GM19023 (cell line): ENCODE data around the gene ACYP2.

Experiments
- ATAC-seq: cut with Tn5 transposase; IDR thresholded peaks from one replicate; pipeline ENCODE4 v1.9.1; 2021; ENCODE audit warnings: mild to moderate bottlenecking, moderate library complexity; ENCODE audit not compliant: unreplicated experiment

ACYP2 gene

DNA sequence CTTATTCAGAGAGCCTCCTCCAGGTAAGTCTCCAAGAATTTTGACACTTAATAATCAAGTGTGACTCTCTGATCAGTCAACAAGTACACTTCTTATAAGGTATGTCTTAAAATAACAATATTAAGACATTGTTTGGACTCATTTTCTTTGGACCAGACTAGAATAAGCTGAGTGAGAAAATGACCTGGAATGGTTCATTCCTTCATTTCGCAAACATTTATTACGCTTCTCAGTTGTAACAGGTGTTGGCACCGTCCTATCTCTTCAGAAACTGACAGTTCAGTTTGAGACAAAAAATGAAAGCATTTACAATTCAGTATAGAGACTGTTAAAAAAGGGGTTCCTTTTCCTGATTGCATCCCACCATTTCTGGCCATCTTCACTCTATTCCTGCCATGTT, 94.0 kb downstream of the ACYP2 start:
- no peak for ATAC-seq

DNA sequence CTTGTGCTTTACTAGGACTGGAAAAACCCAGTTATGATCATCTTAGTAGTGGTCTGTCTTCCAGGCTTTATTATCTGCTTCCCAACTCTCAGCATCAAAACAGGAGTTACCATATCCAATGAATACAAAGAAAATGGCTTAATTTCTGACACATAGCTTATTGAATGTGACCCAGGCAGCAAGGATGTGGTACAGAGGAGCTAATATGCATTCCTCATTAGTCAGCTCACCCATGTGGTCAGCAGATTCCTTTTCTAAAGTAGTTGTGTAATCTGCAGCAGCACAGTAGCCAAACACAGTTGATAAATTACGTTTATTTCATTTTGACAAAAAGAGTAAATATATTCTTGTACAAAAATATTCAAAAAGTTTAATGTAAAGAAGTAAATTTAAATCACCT, 97.0 kb downstream of the ACYP2 start:
- ATAC-seq: no peak

DNA sequence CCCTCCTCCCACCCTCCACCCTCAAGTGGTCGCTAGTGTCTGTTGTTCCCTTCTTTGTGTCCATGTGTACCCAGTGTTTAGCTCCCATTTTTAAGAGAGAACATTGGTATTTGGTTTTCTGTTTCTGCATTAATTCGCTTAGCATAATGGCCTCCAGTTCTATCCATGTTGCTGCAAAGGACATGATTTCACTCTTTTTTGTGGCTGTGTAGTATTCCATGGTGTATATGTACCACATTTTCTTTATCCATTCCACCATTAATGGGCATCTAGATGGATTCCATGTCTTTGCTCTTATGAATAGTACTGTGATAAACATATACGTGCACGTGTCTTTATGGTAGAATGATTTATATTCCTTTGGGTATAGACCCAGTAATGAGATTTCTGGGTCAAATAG, 97.7 kb downstream of the ACYP2 start:
- ATAC-seq: no peak

DNA sequence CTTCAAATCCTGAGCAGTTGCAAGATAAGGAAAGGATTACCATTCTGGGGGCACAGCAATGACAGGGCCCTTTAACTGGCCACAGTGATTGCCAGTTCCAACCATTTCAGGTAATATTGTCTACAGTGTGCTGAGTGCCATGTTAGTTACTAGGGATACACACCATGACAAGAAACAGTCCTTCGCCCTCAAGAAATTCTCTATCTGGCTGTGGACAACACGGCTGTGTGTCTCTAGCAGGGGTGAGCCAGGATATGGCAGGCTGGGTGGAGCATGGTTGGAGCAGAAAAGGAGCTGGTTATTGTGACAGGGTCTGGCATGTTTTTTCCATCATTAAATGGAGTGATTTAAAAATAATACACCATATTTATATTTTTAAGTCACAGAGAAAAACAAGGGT, 109.6 kb downstream of the ACYP2 start:
- no peak for ATAC-seq

DNA sequence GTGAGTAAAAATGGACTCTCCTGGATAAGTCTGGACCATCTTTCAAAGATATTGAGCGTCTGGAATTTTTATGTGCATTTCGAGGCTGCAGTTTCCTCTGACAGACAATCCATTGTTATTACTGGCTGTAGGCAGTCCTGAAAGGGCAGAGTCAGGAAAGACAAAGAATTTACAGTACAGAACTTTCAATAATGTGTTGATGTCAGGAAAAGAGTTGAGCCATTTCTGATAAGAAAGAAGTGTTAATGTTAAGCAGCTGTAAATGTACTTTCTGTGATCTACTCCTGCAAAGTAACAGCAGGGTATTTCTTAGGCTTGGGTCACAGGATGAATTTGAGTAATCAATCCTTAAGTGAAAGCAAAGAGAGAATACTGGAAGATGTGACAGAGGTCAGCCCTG, 110.8 kb downstream of the ACYP2 start:
- ATAC-seq: no peak

DNA sequence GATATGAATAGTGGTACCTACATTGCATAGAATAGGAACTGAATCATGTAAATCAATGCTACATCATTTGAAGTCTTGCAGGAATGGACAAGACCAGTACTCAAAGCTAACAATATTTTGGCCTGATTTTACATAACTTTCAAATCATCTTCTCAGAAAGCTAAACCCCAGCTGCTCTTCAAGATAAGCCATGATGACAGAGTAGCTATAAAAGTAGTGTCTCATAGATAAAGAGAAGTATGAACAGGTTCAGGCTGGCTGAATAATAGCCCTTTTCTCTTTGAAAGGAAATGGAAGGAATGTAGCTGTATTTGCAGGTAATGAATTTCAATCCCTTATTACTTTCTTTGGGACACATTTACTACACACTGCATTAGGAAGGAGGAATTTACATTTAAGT, 112.4 kb downstream of the ACYP2 start:
- ATAC-seq: no peak

DNA sequence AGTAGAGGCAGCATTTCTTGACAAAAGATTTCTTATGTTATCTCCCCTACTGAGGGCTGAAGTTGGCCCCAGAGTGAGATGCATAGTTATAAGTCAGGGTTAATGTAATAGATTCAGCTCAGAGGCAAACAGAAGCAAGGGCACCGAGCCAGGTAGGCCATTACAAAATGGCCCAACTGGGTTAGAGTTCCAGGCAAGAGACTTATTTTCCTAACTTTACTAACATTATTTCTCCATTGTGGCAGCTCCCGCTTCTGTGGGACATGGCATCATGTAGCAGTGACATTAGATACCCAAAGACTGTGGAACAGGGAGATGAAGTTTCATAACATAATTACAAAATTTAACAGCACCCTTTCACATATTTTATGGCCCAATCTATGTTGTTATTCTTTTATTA, 113.5 kb downstream of the ACYP2 start:
- ATAC-seq: no peak

DNA sequence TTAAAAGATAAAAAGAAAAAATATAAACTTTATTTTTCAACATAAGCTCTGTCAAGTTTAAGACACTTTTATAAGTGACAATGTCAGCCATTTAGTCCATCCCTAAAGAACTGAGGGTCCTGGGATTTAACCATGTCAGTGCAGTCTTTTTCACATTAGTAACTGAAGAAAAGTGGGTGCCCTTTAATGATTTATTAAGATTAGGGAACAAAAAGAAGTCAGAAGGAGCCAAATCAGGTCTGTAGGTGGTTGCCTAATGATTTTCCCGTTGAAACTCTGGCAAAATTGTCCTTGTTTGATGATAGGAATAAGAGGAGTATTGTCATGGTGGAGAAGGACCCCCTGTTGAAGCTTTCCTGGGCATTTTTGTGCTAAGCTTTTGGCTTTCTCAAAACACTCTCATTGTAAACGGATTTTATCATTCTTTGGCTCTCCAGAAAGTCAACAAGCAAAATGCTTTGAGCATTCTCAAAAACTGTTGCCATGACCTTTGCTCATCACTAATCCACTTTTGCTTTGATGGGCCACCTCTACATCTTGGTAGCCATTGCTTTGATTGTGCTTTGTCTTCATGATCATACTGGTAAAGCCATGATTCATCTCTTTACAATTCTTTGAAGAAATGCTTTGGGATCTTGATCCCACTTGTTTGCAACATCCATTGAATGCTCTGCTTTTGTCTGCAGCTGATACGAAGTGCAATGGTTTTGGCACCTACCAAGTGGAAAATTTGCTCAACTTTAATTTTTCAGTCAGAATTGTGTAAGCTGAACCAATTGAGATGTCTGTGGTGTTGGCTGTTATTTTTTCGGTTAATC, 118.6 kb downstream of the ACYP2 start:
- ATAC-seq: no peak

DNA sequence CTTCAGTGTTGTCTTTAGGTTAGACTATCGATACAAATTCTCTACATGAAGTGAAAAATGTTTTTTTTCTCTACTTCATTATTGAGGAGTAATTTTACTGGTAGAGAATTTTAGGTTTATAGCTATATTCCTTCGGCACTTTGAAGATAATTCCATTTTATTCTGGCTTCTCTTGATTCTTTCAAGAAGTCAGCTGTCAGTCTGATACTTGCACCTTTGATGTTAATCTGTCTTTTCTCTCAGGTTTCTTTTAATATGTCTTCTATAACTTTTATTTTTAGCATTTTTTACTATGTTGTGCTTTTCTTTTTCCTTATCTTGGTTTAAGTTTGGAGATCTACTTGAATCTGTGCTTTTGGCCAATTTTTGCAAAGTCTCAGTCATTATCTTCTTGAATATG, 122.0 kb downstream of the ACYP2 start:
- no peak for ATAC-seq

DNA sequence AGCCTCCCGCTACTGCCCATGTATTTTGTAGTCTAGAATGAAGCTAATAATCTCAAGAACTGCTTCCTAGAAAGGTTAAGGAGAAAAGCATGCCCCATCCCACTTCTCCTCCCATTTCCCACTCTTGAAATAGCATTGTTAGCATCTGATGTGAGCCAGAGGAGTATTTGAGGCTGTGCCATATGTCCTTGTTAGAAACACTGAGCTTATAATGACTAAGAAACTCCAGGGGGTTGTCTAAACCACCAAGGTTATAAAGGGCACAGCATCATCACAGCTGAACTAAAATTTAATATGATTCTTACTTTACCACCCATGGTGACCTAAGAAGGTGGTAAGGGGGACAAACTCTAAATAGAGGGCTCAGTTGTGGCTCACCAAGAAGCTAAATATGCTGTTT, 124.0 kb downstream of the ACYP2 start:
- ATAC-seq: no peak

DNA sequence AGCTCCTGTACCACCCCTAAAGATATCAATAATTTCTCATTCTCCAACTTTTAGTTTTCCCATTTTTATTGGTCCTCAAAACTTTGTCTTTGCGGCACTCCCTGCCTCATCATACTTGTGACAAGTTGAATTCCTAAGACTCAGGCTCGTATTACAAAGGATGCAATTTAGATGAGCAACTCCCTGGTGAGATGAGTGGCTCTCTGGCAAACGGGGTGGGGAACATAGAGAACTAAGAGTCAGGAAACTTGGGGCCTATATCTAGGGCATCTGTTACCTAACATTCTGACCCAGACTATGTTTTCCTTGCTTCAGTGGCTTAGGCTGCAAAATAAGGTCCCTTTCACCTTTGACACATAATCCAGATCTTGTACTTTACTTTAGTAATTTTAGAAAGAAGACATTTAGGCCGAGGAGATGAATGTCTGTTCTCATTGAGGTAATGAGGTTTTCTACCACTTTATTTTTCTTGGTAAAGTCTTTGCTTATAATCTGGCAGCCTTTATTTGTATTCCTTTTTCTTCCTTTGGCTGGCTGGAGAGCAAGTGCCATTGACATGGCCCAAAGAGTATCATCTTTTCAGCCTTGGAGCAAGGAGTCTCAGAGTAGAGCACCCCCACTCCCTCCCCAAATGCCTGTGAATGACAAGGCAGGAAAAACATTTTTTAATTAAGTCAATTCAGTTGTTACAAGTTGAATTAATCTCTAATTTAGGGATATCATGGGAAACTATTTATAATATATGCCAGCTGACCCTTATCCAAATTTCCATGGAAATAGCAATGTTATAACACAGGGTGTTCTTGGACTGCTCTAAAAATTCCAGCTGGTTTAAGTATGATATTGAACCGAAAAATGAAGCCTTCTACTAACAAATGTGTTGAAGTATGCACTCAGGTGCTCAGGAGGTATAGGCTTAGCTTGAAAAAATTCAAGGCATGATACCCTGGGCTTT, 125.4 kb downstream of the ACYP2 start:
- no peak for ATAC-seq

DNA sequence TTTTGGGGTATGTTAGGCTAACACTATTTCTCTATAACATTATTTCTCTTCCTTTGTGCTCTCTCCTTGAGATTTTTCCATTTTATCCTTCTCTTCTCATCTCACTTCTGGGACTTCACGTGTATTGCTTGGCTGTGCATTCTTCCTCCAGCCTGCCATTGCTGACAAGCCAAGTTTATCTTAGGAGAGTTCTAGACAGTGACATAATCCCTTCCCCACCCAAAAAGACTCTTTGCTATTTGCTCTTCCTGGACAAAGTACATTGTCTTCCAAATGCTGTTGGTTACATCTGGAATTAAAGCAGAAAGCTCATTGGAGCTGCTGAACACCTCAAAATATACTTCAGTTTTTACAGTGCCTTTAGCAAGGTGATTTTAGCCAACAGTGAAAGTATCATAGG, 131.7 kb downstream of the ACYP2 start:
- ATAC-seq: no peak

DNA sequence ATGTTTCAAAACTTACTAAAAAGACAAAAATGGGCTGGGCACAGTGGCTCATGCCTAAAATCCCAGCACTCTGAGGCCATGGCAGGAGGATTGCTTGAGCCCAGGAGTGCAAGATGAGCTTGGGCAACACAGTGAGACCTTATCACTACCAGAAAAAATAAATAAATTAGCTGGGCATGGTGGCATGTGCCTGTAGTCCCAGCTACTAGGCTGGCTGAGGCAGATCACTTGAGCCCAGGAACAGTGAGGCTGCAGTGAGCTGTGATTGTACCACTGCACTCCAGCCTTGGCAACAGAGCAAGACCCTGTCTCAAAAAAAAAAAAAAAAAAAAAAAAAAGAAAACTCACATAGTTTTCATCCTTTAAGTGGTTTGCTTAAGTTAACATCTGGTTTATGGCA, 134.2 kb downstream of the ACYP2 start:
- no peak for ATAC-seq

DNA sequence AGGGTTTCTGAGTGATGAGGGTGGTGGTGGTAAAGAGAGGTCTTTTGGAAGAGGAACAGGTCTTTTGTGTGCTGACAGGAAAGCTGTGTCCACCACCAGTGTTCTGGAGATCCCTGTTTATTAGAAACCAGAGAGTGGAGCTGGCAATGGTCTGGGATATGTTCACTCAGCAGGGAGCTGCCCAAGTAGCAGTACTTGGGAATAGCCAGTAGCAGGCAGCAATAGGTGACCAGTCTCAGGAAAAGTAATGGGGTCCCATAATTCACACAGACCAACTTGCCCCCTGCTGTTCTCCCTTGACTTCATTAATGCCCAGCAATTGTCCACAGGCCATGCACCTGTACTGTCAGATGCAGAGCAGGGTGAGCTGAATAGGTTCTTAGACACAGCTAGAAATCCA, 138.8 kb downstream of the ACYP2 start:
- no peak for ATAC-seq

DNA sequence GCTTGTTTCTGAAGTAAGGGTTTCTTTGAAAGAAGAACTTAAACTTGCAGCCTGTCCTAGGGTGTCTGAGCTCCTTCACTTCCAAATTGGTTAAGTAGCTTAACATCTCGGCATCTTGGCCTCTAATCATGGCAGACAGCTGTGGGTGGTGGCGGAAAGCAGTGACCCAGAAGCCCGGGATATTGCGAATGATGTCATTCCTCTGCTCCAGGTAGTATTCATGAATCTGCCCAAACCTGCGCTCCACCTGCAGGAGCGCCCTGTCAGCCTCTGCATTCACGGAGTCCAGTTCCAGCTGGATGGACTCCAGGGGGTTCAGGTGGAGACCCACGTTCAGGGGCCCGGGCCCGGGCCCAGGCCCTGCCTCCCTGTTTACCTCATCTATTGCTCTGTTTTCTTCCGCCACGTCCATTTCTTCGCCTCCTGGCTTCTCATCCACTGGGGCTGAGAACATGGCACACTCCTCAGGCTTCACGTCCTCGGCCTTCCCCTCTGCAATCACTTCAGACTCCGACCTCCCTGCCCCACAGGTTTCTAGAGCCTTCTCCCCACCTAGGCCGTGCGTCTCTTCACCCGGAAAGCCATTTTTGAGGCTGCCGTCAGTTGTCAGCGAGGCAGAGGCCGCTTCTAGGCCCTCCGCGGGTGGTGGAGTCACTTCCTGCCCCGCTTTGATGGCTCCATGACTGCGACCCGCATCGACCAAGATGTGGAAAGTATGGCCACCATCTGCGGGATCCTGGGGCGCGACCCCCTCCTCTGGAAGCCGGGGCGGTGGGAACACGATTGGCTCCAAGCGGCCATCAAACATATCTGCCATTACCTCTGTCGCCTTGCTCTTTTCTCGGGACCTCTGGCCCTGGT, 140.0 kb downstream of the ACYP2 start:
- no peak for ATAC-seq

DNA sequence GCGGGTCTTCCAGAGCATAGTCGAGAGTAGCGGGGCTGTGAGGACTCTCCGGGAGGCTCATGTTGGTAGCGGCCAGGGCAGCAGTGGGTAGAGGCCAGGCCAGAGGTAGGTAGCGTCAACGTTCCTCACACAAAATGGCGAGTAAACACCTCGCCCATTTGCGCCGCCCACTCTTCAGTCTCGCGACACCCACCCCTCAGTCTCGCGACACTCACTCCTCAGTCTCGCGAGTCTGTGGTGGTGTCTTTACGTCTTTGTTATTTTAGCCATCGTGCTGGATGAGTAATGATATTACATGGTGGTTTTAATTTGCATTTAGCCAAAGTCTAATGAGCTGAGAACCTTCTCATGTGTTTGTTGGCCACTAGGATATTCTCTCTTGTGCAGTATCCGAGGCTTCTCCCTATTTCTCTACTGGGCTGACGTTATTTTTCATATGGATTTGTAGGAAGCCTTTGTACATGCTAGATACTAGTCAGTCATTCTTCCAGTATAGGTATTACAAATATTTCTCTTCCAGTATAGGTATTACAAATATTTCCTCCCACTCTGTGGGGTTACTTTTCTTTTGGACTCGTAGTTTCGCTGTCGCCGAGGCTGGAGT, 140.8 kb downstream of the ACYP2 start, which contains the start of gene TSPYL6:
TSS of gene TSPYL6 (minus strand) at position 139 of the 604 bp plus-strand sequence. CDS start at position 61, 78 bp downstream.
- no peak for ATAC-seq

DNA sequence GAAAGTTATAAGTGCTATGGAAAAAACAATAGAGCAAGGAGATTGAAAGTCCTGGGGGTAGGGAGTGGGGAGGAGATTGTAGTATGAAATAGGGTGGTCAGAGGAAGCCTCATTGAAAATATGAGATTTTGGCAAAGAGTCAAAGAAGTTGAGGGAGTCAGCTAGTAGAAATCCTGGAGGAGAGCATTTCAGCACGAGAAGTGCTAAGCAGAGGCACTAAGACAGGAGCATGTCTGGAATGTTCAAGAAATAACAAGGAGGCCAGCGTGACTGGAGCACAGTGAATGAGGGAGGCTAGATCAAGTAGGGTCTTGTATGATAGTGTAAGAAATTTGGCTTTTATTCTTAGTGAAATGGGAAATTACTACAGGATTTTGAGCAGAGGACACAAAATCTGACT, 142.8 kb downstream of the ACYP2 start:
- ATAC-seq: no peak

DNA sequence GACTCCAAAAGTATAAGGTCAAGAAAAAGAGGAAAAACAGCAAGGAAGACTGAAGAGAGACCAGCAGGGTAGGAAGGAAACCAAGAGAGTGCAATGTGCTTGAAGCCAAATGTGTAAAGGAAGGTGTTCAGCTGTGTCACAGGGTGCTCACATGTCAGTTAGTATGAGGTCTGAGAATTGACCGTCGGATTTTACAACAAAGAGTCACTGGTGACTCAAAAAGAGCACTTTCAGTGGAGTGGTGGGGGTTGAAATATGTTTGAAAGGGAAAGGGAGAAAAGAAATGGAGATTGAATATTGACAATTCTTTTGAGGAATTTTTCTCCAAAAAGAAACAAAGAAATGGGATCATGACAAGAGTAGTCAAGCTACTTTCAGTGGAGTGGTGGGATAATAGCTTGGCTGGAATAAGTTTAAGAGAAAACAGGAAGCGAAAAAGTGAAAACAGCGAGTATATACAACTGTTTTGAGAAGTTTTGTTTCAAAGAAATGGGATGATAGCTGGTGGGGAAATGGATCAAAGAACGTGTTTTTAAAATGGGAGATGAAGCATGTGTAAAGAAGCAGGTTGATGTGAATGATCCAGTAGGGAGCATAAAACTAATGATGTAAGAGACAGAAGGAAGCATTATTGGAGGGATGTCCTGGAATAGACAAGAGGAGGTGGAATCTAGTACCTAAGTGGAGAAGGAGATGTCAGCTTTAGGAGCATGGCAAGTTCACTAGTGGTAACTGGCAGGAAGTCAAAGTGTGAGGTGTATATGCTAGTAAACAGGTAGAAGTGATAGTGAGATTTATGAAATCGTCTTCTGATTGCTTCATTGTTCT, 144.2 kb downstream of the ACYP2 start:
- ATAC-seq: no peak

DNA sequence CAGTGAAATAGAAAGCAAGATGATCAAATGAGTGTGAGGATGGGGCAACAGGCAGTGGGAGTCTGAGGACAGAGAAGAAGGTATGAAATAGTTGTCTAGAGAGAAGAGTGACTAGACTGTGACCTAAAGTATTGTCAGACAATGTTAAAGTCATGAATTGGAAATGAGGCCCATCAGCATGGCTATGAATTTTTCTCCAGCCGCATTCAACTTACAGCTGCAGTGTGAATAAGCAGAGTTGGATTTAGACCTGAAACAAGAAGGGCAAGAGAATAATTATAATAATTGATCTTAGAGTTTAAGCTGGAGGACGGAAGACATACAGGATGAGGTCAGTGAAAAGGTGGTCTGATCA, 144.8 kb downstream of the ACYP2 start:
- ATAC-seq: no peak

DNA sequence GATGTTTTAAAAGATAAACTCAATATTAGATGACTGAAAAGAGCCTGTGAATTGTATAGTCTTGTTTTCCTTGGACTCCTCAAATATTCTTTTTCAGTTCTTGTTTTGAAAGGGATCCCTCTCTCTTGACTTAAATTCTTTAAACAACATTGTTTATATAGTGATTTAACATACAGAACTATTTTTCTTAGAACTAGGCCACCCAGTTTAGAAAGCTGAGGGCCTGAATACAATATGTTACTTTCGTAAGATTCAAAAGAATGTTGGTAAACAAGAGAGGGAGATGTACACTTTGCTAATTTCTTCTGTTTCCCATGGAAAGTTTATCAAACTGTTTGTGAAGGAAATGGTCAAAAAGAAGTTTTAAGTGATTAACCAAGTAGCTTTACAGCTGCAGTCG, 146.1 kb downstream of the ACYP2 start:
- no peak for ATAC-seq
